SHP77 (cell line): ENCODE measurements around the gene INSC.

Source experiments
- DNase-seq, 2 experiments: peaks; one replicate each; lab custom pipeline; 2025; lab: John Stamatoyannopoulos, UW

The INSC gene

DNA sequence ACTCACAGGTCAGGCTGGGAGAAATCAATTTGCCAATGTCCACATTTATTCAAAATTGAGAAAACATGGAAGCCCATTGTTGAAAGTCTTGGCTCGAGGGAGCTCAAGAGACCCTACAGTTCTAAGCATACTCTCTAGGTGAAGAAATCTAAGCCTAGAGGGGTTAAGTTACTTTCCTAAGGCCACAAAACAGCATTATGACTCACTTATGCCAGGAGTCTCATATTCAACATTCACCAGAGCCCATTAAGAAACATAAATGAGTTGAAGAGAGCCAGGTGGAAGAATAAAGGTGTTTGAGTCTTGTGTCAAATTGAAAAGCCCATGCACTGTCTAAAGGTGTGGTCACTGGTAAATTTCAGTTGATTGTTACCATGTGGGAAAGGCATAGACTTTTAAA is 108.1 kb downstream of the INSC start:
- DNase-seq = no peak

DNA sequence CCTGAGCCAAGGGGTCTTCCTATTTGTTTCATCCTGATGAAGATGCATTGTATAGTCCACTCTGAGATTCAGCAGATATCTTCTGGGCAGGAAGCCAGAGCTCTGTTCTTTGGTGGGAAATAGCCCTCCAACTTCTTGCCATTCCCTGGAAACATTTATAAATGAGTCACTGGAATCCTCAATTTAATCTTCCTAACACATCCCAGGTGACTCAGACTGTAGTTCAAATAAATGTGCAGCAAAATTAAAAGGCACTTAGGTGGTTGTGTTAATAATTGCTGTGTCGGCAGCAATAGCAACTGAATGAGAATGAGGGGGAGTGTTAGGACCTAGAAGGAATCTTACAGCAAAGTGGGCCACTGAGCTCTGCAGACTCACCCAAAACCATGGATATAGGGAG is 108.6 kb downstream of the INSC start:
- DNase-seq = no peak

DNA sequence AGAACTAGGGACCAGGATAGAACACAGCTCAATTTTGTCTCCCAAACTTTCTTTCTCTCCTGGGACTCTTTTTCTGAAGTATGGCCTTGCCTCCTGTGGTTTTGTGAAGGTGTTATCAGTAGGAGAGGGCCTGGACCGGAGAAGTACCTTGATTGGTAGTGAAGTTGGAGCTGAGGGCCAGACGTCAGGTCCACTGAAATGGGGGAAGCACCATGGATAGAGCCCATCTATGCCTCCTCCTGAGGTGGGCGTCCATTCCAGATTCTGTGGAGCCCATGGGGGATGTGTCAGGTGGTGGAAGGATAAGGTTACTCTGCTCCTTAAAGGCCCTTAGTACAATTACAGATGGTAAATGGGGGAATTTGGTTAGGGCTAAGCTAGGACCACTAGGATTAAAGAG is 109.7 kb downstream of the INSC start:
- DNase-seq = no peak

DNA sequence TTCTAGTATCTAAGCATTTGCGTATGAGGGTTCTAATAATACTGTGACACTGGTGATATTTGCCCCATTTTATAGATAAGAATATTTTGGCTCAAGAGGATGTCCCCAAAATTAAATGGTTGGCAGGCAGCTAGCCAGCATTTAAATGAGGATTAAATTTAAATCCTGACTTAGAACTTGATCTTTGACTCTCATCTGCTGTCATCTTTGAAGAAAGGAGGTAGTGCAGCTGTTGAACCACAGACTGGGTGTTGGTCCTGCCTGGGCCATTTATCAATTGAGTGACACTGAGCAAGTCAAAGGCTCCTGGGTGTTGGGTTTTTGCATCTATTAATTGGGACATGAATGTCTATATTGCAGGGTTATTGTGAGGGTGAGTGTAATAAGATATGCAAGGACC is 112.3 kb downstream of the INSC start:
- no peak for DNase-seq

DNA sequence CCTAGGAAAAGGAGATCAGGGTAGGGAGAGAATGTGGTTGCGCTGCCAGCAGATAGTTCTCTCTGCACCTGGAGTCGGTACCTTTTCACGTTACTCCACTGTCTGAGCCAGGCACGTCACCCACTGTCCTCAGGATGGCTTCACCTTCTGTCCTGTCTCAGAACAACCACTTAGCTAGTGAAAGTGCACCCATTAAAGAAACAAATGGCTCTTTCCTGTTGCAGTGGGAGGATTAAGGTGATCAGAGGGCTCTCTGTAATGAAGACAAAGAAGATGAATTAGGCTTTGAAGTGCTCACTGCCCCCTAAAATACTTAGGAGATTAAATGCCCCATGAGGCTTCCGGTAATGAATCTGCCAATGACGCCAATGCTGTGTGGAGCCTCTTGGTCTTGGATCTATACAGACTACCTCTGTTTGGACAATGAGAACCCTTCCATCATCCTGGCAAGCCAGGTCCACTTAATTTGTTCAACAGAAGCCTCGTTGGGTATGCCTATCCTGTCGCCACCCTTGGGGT is 113.7 kb downstream of the INSC start:
- no peak for DNase-seq

DNA sequence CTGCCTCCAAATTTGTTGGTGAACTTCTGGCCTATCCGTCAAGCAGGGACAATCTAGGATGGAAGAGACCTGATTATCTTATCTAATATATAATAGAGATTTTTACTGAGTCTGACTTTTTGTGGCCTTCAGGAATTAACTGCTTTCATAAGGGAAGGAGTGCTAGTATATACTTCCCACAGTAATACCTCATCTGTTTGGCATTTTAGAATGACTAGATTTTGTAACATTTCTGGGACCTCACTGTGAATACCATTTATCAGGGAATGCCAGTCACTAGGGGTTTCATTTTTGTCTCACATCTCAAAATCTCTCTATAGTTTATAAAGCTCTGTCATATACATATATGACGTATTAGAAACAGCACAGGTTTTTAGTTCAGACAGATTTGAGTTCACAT is 114.3 kb downstream of the INSC start:
- DNase-seq = no peak

DNA sequence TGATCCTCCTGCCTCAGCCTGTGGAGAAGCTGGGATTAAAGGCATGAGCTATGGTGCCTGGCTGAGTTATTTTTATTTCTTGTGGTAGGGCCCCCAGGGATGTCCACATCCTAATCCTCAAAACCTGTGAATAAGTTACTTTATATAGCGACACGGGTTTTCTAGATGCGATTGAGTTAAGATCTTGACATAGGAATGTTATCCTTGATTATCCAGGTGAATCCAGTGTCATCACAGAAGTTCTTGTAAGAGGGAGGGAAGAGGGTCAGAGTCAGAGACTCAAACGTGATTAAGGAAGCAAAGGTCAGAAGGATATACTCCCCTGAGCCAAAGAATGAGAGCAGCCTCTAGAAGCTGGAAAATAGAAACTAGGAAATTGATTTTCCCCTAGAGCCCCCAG is 117.8 kb downstream of the INSC start:
- no peak for DNase-seq

DNA sequence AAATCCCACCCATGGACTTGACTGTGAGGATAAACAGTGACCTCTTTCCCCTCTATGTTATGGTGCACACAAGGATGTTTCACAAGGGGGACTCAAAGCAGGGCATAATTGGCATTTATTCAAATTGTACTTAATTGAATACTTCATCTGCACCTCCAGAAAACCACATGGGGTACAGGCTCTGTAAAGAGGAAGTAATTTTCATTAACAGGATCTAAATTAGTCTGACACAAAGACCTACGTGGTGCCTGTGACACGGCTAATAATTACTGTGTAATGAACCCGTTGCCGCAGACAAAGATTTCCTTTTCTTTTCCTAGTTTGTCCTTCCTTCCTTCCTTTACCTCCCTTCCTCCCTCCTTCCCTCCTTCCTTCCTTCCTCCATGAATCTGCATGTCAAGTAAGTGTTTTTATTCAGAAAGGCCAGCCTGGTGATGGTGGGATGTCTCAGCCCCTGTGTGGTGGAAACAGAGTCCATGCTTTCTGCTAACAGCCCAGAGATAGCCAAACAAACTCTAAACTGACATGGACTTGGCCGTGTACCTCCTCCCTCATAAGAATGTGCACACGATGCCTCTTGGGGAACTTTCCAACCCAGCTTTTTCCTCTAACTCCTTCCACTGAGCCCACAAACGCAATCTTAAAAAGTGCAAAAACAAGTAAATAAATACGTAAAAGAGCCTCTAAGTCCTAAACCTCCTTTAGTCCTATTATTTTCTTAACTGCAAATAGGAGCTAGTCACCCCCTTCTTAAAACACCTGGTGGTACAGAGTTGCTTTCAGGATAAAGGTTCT is 118.8 kb downstream of the INSC start:
- DNase-seq = no peak

DNA sequence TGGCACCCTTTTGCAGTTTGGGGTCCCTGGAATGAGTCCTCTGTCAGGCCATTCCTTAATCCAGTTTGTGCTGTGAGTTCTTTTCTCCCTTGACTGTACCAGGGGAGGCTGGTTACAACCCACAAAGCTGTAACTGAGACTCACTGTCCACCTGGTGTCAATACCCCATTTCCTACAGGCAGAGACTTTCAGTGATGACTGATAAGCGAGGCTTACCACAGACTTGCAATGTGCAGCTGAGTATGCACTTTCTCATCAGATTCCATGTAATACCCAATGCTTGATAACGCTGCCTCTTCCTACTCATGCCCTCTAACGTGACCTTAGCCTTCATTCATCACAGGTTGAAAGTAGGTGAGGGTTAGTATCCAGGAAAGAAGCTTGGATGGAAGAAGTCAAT is 120.1 kb downstream of the INSC start:
- DNase-seq = no peak

DNA sequence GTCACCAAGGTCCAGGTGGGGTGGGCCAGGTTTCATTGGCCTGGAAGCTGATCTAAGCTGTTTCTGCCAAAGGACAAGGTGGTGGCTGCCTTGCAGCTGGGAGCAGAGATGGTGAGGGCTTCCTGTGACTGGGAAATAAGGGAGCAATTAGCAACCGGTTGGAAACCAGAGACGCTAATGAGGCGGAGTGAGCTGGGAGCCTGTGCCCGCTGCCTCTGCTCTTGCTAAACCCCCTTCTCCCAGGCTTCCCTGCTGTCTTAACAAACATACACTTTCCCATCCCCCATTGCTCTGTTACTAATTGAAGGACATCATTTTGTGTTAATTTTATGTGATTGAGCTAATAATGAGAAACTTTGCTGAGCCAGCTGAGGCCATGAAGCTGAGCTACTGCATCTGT is 121.8 kb downstream of the INSC start:
- no peak for DNase-seq

DNA sequence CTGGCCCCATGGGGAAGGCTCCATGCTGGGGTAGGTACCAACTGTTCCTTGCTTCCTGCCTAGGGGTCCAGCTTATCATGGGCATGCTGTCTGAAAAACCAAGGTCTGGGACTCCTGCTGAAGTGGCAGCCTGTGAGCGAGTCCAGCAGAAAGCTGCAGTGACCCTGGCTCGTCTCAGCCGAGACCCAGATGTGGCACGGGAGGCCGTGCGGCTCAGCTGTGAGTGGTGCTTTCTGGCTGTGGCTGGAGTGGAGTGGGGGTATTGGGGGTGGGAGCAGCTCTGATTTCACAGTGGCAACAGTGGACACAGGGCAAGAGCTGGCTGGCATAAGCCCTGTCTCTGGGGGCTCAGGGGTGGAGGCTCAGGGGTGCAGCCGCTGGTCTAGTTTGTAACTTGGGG is 124.1 kb downstream of the INSC start:
- DNase-seq = no peak

DNA sequence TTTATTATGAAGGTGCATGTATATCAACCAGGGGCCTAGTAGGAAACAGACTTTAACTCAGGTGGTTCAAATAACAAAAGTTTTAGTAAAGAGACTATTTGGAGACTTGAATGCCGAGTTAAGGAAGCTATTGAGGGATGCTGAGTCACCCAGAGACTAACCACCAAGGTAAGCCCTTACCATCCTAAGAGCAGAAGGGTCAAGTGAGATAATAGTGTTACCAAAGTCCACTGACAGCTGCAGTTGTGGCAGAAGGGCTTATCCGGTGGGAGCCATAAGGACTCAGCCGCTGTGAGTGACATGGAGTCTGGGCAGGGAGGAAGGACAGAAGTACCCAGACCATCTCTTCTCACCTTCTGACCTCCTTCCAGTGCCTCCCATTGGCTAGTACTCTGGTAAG is 134.0 kb downstream of the INSC start:
- no peak for DNase-seq

DNA sequence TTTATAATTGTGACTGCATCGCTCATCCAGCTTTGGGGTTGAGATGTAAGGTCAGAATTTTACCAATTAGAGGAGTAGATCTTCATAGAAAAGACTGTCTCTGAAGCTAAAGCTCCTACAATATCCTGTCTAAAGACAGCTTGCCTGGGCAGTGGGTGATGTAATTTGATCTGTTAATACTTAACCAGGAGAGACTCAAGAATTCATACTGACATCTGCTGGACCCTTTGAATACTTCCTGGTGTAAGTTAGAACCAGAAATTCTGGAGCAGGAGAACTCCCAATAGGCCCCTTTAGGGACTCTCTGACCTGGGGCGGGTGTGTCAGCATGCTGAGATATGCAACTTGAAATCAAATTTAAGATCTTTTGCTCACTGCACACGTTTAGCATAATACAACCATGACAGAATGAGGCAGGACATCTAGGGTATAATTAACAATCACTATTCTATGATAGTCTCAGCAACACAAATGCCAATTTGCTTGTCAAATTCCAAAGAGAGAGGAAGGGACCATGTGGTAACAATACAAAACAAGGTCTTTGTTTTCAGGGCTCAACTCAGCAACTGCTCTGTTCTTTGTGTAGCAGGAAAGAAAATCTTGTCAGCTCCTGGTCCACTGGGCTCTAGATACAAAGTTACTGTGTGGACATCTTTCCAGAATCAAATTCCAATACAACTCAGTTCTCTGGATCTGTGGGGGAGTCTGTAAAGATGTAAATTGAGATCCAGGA is 143.9 kb downstream of the INSC start:
- peak; percentile 12 to 17 for DNase-seq

DNA sequence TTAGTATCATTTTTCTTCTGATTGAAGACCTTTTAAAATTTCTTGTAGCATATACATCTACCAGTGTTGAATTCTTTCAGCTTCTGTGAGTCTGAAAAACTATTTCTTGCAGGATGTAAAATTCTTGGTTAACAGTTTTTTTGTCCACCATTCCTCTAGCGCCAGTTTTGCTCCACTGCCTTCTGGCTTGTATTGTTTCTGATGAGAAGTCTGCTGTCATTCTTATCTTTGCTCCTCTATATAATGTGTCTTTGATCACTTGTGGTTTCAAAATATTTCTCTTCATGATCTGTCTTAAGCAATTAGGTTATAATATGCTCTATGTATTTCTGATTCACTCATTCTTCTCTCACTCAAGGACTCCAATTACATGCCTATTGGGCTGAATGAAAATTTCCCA is 152.3 kb downstream of the INSC start:
- no peak for DNase-seq

DNA sequence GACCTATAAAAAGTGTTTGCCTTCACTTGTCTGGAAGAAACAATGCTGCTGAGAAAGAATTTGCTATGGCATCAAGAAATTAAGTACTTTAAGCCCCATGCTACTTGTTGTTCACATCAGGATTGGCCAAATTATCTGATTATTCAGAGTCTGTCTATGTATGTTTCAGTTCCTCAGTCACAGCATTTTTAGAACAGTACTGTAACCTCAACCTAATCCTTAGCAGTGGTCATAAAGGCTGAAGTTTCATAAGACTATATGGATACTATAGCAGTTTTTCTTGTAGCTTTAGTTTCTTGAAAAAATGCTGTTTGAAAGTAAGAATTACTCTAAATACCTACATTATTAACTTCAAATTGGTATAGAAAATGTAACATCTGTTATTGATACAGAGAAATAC is 153.9 kb downstream of the INSC start:
- DNase-seq = no peak

DNA sequence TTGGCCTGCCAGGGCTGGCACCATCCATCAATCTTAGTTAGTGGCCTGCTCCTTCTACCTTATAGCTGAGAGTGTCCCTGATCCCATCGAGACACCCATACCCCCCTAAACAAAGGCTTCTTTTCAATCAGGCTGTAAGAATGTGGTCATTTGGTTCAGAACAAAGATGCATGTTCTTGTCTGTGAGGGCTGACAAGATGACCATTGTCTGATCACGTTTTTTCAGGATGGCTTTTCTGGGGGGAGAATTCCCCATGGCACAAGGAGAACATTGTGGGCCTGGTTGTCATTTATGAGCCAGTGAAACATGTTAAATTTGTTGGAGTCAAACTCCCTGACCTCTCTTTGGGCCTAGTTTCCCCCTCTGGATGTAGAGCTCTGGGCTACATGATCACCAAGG is 160.4 kb downstream of the INSC start:
- no peak for DNase-seq

DNA sequence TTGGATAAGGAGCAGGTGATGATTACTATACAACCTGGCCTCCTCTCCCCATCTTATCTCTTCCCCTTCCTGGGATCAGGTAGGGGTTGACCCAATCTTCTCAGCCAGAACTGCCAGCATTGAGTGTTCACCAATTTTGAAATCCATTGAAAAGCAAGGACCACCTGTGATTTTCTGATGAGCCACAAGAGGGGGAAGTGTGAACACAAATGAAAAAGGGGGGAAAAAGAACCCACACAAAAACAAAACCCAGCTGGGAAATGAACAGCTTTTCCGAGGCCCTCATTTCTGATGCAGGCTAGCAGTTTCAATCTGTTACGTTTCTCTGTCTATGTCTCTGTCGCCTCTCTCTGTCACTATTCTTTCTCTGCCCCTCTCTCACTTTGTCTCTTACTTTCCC is 161.9 kb downstream of the INSC start:
- peak in 1 of 2 experiments; percentile 1 for DNase-seq

DNA sequence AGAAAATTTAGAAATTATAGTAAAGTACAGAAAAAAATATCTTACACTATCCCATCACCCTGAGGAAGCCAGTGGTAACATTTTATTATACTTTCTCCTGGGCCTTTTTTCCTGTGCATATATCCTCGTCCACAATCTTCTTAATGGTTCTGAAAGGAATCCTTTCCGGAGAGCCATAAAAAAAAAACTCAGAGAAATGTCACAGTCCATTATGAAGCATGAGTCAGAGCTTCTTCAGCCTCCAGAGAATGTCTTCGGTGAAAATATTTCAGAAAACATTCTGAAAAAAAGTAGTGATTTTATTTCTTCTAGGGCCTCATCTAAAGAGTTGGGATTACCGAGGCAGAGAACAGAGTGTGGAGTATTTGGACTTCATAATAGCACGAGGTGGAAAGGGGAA is 163.4 kb downstream of the INSC start:
- no peak for DNase-seq

DNA sequence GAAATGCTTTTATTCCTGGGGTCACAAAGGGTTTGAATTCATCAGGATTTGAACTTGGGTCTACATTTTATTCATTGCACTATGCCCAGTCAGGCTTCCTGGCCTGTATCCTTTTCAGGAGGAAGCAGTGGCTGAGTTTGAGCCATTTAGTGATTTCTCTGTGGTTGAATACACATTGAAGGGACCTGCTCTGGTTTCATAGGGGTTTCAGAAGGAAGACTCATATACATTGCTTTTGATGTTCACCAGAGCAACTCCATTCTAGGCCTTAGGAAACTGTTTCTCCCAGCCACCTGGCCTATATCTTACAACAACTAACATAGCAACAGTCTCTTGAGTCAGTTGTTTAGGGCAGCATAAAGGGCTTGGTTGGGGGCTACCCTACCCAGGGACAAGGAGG is 165.7 kb downstream of the INSC start:
- no peak for DNase-seq

DNA sequence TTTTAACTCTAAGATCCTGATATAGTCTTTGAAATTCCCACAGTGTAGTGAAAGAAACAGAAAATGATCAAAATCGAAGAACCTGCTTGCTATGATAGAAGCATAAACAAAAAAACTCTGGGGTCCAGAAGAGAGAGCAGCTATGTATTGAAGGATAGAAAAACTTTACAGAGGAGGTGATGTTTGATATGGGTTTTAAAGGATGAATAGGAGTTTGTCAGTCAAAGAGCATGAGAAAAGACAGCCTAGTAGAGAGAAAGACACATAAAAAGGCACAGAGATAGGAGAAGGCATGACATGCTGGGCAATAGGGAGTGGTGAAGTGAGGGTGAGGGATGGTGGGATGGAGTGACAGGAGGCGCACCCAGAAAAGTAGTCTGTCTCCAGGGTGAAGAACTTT is 168.0 kb downstream of the INSC start:
- no peak for DNase-seq

DNA sequence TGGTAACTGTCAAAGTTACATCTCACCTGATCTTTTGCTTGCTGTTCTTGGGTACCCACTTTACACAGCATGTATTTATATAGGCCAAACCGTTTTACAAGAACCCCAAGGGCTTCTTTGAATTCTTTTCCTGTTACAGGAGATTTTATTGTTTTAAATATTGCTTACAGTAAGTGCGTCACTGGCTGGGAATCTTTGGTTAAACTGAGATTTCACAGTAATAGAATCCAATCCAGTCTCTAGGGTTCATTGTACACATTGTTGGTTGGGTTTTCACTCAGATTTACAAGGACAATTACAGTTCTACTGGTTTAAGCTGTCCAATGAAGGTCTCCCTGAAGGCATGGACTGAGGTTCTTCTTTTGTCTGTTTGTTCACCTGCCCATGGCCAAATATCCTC is 171.7 kb downstream of the INSC start:
- DNase-seq = no peak

DNA sequence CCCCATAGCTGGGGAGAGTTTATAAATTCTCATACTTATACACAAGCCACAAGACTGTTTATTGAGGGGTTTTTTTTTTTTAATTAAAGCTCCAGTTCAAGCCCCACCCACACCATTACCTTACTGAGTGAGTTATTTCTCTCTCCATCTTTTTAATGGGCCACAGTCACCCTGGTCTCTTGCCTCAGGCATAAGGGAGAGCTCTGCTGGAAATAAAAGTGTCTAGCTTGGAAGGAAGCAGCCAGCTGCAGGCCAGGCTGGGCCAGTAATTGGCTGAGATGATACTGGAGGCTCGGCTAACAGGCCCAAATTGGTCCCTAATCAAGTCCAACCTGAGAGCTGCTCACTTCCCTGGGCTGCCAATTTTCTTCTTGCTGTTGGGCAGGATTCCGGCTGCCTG is 174.1 kb downstream of the INSC start:
- DNase-seq = no peak

DNA sequence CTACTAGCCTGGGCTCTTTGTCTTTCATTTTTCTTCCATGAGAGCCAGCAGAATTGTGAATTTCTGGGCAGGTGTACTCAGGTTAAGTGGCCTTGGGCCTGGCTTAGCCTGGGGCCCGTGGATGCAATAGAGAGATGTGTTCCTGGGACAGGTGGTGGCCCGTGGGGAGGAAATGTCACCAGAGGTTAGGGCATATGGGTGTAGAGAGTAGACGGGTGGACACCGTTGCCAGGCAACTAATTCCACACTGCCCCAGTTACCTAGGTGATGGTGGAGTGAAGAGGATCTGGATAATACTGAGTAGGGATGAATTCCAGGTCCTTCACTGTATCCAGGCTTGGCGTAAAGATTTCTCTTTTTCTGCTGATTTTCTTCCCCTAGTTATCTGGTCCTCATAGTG is 175.0 kb downstream of the INSC start:
- DNase-seq = no peak

DNA sequence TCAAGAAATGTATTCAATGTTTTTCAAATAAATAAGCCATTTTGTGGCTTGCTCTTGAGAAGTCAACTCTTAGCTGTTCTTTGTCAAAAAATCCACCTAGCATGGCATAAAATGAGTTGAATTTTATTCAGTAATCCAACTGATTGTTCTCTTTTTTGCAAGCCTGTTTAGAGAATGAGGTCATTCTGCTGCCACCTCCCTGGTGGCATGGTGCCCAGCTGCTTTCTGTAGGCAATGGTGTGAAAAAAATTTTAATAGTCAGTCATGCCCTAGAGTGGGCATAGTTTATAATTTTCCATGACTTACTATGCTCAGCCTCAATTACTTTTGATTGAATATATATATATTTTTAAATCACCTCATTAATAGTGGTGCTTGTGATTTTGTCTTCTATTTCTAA is 177.2 kb downstream of the INSC start:
- no peak for DNase-seq
